ENCODE results near the gene GRPEL2. TPM values are rescaled to one million over a fixed set of nuclear protein-coding genes. Genes with fewer than 3 reads are reported as not detected.
"Not testable (repeated sequence)": the region's sequence is repeated elsewhere in the genome, so short reads cannot be mapped to it uniquely, and the experiment has no call there.

Gene GRPEL2
- total RNA-seq, 1 donor = 24.9 TPM

- no peaks in the 10 kb centered on the region for H3K27me3 ChIP-seq (ENCODE audit: insufficient read depth, low read length)
- H3K9me3 ChIP-seq (ENCODE audit: low read depth, low read length) = no peaks in the 10 kb centered on the region
- H3K4me3 ChIP-seq (ENCODE audit: low read length) = no peak overlapping the region
- no peaks in the 10 kb centered on the region for H3K4me1 ChIP-seq (ENCODE audit: insufficient read depth, low read length)
These were observed 41.9 kb downstream of the GRPEL2 start for GRCh38 chr5:149387081-149387631.

GRCh38 chr5:149387982-149388381, 42.7 kb downstream of the GRPEL2 start:
- H3K4me3 ChIP-seq (ENCODE audit: low read length) = no peak overlapping the region
- no peaks in the 10 kb centered on the region for H3K27me3 ChIP-seq (ENCODE audit: insufficient read depth, low read length)
- H3K9me3 ChIP-seq (ENCODE audit: low read depth, low read length) = no peaks in the 10 kb centered on the region
- no peaks in the 10 kb centered on the region for H3K4me1 ChIP-seq (ENCODE audit: insufficient read depth, low read length)

GRCh38 chr5:149388498-149389190, 43.3 kb downstream of the GRPEL2 start:
- Histone ChIP-seq H3K4me1 (ENCODE audit: insufficient read depth, low read length) (no peaks in the 10 kb centered on the region), H3K9me3 (ENCODE audit: low read depth, low read length) (no peaks in the 10 kb centered on the region), H3K4me3 (ENCODE audit: low read length) (no peak overlapping the region), H3K27me3 (ENCODE audit: insufficient read depth, low read length) (no peaks in the 10 kb centered on the region)

- H3K4me3 ChIP-seq (ENCODE audit: low read length) = no peak overlapping the region
- no peaks in the 10 kb centered on the region for H3K4me1 ChIP-seq (ENCODE audit: insufficient read depth, low read length)
- no peaks in the 10 kb centered on the region for H3K9me3 ChIP-seq (ENCODE audit: low read depth, low read length)
- H3K27me3 ChIP-seq (ENCODE audit: insufficient read depth, low read length) = no peaks in the 10 kb centered on the region
These were observed 44.5 kb downstream of the GRPEL2 start for GRCh38 chr5:149389552-149390495.

GRCh38 chr5:149391076-149391475, 45.8 kb downstream of the GRPEL2 start:
- not testable (repeated sequence) for H3K27me3 ChIP-seq (ENCODE audit: insufficient read depth, low read length); H3K4me1 ChIP-seq (ENCODE audit: insufficient read depth, low read length); H3K9me3 ChIP-seq (ENCODE audit: low read depth, low read length); H3K4me3 ChIP-seq (ENCODE audit: low read length)

GRCh38 chr5:149391524-149391923, 46.2 kb downstream of the GRPEL2 start:
- Histone ChIP-seq H3K4me1 (ENCODE audit: insufficient read depth, low read length) (no peaks in the 10 kb centered on the region), H3K9me3 (ENCODE audit: low read depth, low read length) (no peaks in the 10 kb centered on the region), H3K4me3 (ENCODE audit: low read length) (no peak overlapping the region), H3K27me3 (ENCODE audit: insufficient read depth, low read length) (no peaks in the 10 kb centered on the region)

- Histone ChIP-seq H3K27me3 (ENCODE audit: insufficient read depth, low read length) (no peaks in the 10 kb centered on the region), H3K4me3 (ENCODE audit: low read length) (no peak overlapping the region), H3K4me1 (ENCODE audit: insufficient read depth, low read length) (no peaks in the 10 kb centered on the region), H3K9me3 (ENCODE audit: low read depth, low read length) (no peaks in the 10 kb centered on the region)
These were observed 47.4 kb downstream of the GRPEL2 start for GRCh38 chr5:149392718-149393117.

GRCh38 chr5:149394996-149395395, 49.7 kb downstream of the GRPEL2 start:
- H3K27me3 ChIP-seq (ENCODE audit: insufficient read depth, low read length); H3K4me3 ChIP-seq (ENCODE audit: low read length); H3K9me3 ChIP-seq (ENCODE audit: low read depth, low read length); H3K4me1 ChIP-seq (ENCODE audit: insufficient read depth, low read length): not testable (repeated sequence)

GRCh38 chr5:149397530-149397929, 52.2 kb downstream of the GRPEL2 start:
- H3K27me3 ChIP-seq (ENCODE audit: insufficient read depth, low read length) = no peaks in the 10 kb centered on the region
- no peaks in the 10 kb centered on the region for H3K9me3 ChIP-seq (ENCODE audit: low read depth, low read length)
- no peaks in the 10 kb centered on the region for H3K4me1 ChIP-seq (ENCODE audit: insufficient read depth, low read length)
- no peak overlapping the region for H3K4me3 ChIP-seq (ENCODE audit: low read length)

GRCh38 chr5:149398747-149399266, 53.5 kb downstream of the GRPEL2 start:
- not testable (repeated sequence) for H3K4me3 ChIP-seq (ENCODE audit: low read length); H3K27me3 ChIP-seq (ENCODE audit: insufficient read depth, low read length); H3K4me1 ChIP-seq (ENCODE audit: insufficient read depth, low read length); H3K9me3 ChIP-seq (ENCODE audit: low read depth, low read length)

GRCh38 chr5:149399775-149400174, 54.5 kb downstream of the GRPEL2 start:
- H3K4me1 ChIP-seq (ENCODE audit: insufficient read depth, low read length) = no peaks in the 10 kb centered on the region
- H3K9me3 ChIP-seq (ENCODE audit: low read depth, low read length) = no peaks in the 10 kb centered on the region
- no peak overlapping the region for H3K4me3 ChIP-seq (ENCODE audit: low read length)
- no peaks in the 10 kb centered on the region for H3K27me3 ChIP-seq (ENCODE audit: insufficient read depth, low read length)

GRCh38 chr5:149400304-149400703, 55.0 kb downstream of the GRPEL2 start:
- H3K9me3 ChIP-seq (ENCODE audit: low read depth, low read length) = no peaks in the 10 kb centered on the region
- H3K27me3 ChIP-seq (ENCODE audit: insufficient read depth, low read length) = no peaks in the 10 kb centered on the region
- no peaks in the 10 kb centered on the region for H3K4me1 ChIP-seq (ENCODE audit: insufficient read depth, low read length)
- H3K4me3 ChIP-seq (ENCODE audit: low read length) = no peak overlapping the region

GRCh38 chr5:149401051-149401450, 55.8 kb downstream of the GRPEL2 start:
- Histone ChIP-seq H3K9me3 (ENCODE audit: low read depth, low read length) (no peaks in the 10 kb centered on the region), H3K4me1 (ENCODE audit: insufficient read depth, low read length) (no peaks in the 10 kb centered on the region), H3K27me3 (ENCODE audit: insufficient read depth, low read length) (no peaks in the 10 kb centered on the region), H3K4me3 (ENCODE audit: low read length) (no peak overlapping the region)

GRCh38 chr5:149402291-149402690, 57.0 kb downstream of the GRPEL2 start:
- Histone ChIP-seq H3K9me3 (ENCODE audit: low read depth, low read length) (no peaks in the 10 kb centered on the region), H3K4me3 (ENCODE audit: low read length) (no peak overlapping the region), H3K27me3 (ENCODE audit: insufficient read depth, low read length) (no peaks in the 10 kb centered on the region), H3K4me1 (ENCODE audit: insufficient read depth, low read length) (no peaks in the 10 kb centered on the region)

Measured in mononuclear cell (primary cell).